MM.1S (cell line): ENCODE results near the gene ERCC5.

Source experiments
- DNase-seq: peaks from one replicate; pipeline ENCODE4 v3.0.0-alpha.2; 2015
- H2AFZ ChIP-seq: fragments of 300-600 bp; sonication (generic); 2 replicates; pipeline ENCODE4 v1.6.0; 2016; ENCODE audit warnings: antibody characterized with exemption, low read length
- H3F3A ChIP-seq: fragments of 300-600 bp; sonication (generic); 2 replicates; pipeline ENCODE4 v1.6.1; 2016; ENCODE audit warnings: mild to moderate bottlenecking, antibody characterized with exemption, low read length, moderate library complexity, mixed read lengths; ENCODE audit not compliant: insufficient read depth
- H3K27ac ChIP-seq: fragments of 300-600 bp; sonication (generic); 2 replicates; pipeline ENCODE4 v1.5.1; 2016; ENCODE audit warnings: mild to moderate bottlenecking, low read length
- H3K27me3 ChIP-seq: fragments of 300-600 bp; sonication (generic); replicated peaks from 2 replicates; pipeline ENCODE4 v1.6.0; 2016; ENCODE audit warnings: low read length; ENCODE audit not compliant: insufficient read depth
- H3K36me3 ChIP-seq: fragments of 300-600 bp; sonication (generic); replicated peaks from 2 replicates; pipeline ENCODE4 v1.6.1; 2016; ENCODE audit warnings: mild to moderate bottlenecking, low read length, mixed read lengths; ENCODE audit not compliant: insufficient read depth
- H3K4me1 ChIP-seq: fragments of 300-600 bp; sonication (generic); 2 replicates; pipeline ENCODE4 v1.6.1; 2016; ENCODE audit warnings: low read length, mixed read lengths
- H3K4me2 ChIP-seq: fragments of 300-600 bp; sonication (generic); 2 replicates; pipeline ENCODE4 v1.6.0; 2016; ENCODE audit warnings: low read depth, low read length
- H3K4me3 ChIP-seq: fragments of 300-600 bp; sonication (generic); 2 replicates; pipeline ENCODE4 v1.5.1; 2016; ENCODE audit warnings: low read length, mixed read lengths
- H3K79me2 ChIP-seq: fragments of 300-600 bp; sonication (generic); 2 replicates; pipeline ENCODE4 v1.6.1; 2016; ENCODE audit warnings: mixed run types, low read length, mixed read lengths
- H3K9ac ChIP-seq: fragments of 300-600 bp; sonication (generic); 2 replicates; pipeline ENCODE4 v1.6.1; 2016; ENCODE audit warnings: low read length, mixed read lengths
- H3K9me2 ChIP-seq: fragments of 300-600 bp; sonication (generic); replicated peaks from 2 replicates; pipeline ENCODE4 v1.6.1; 2016; ENCODE audit warnings: mild to moderate bottlenecking, low read length, mixed read lengths; ENCODE audit not compliant: insufficient read depth
- H3K9me3 ChIP-seq: fragments of 300-600 bp; sonication (generic); replicated peaks from 2 replicates; pipeline ENCODE4 v1.6.1; 2016; ENCODE audit warnings: mild to moderate bottlenecking, low read length, mixed read lengths; ENCODE audit not compliant: insufficient read depth
- H4K20me1 ChIP-seq: fragments of 300-600 bp; sonication (generic); 2 replicates; pipeline ENCODE4 v1.6.1; 2016; ENCODE audit warnings: mild to moderate bottlenecking, low read length, moderate library complexity, mixed read lengths; ENCODE audit not compliant: insufficient read depth
- CTCF ChIP-seq: fragments of 300-600 bp; sonication (generic); IDR thresholded peaks from 2 replicates; pipeline ENCODE4 v1.5.1; 2016; ENCODE audit warnings: antibody characterized with exemption, low read length, mixed read lengths
- EZH2 ChIP-seq: fragments of 300-600 bp; sonication (generic); optimal IDR thresholded peaks from 2 replicates; pipeline ENCODE3; 2017; ENCODE audit warnings: low read depth, mild to moderate bottlenecking, antibody characterized with exemption, low read length, mixed read lengths
- EZH2phosphoT487 ChIP-seq: fragments of 300-600 bp; sonication (generic); IDR thresholded peaks from 2 replicates; pipeline ENCODE4 v1.6.1; 2018; ENCODE audit warnings: antibody characterized with exemption, low read length

The ERCC5 gene

GRCh38 chr13:102892503-102892902, 46.7 kb downstream of the ERCC5 start:
- Histone ChIP-seq H3F3A (no peaks in the 10 kb centered on the region), H4K20me1 (no peaks in the 10 kb centered on the region), H2AFZ (no peak overlapping the region), H3K27me3 (no peaks in the 10 kb centered on the region), H3K4me1 (no peaks in the 10 kb centered on the region), H3K79me2 (no peaks in the 10 kb centered on the region), H3K27ac (no peak overlapping the region), H3K36me3 (no peaks in the 10 kb centered on the region), H3K9ac (no peak overlapping the region), H3K4me2 (no peak overlapping the region), H3K4me3 (no peak overlapping the region), H3K9me2 (no peaks in the 10 kb centered on the region), H3K9me3 (no peaks in the 10 kb centered on the region)
- TF ChIP-seq EZH2phosphoT487, result no peak
- TF ChIP-seq EZH2, result no peak
- TF ChIP-seq CTCF, result no peak
- DNase-seq, result no peak

GRCh38 chr13:102897371-102898138, 51.7 kb downstream of the ERCC5 start:
- Histone ChIP-seq H3K4me3 (no peak overlapping the region), H3K9me2 (no peaks in the 10 kb centered on the region), H3F3A (no peaks in the 10 kb centered on the region), H3K27me3 (no peaks in the 10 kb centered on the region), H3K4me2 (no peak overlapping the region), H3K9ac (no peak overlapping the region), H3K4me1 (no peaks in the 10 kb centered on the region), H4K20me1 (no peaks in the 10 kb centered on the region), H3K27ac (no peak overlapping the region), H3K36me3 (no peaks in the 10 kb centered on the region), H2AFZ (no peak overlapping the region), H3K79me2 (no peaks in the 10 kb centered on the region), H3K9me3 (no peaks in the 10 kb centered on the region)
- no peak for TF ChIP-seq EZH2phosphoT487
- no peak for TF ChIP-seq EZH2
- no peak for TF ChIP-seq CTCF
- DNase-seq, result no peak

GRCh38 chr13:102900193-102900608, 54.4 kb downstream of the ERCC5 start:
- Histone ChIP-seq H3K27ac (no peak overlapping the region), H3K79me2 (no peaks in the 10 kb centered on the region), H3K36me3 (no peaks in the 10 kb centered on the region), H3K9me3 (no peaks in the 10 kb centered on the region), H3K9me2 (no peaks in the 10 kb centered on the region), H4K20me1 (no peaks in the 10 kb centered on the region), H2AFZ (no peak overlapping the region), H3K27me3 (no peaks in the 10 kb centered on the region), H3F3A (no peaks in the 10 kb centered on the region), H3K4me2 (no peak overlapping the region), H3K4me1 (no peaks in the 10 kb centered on the region), H3K9ac (no peak overlapping the region), H3K4me3 (no peak overlapping the region)
- TF ChIP-seq EZH2 (no peak), EZH2phosphoT487 (no peak), CTCF (no peak)
- DNase-seq, result no peak
